SK-N-SH (cell line): ENCODE measurements around the gene FAM209B. TPM values are rescaled to one million over a fixed set of nuclear protein-coding genes. Genes with fewer than 3 reads are reported as not detected.

Experiments
- CTCF ChIA-PET: fragments of 300-600, 350-600 bp; formaldehyde crosslinking; extraction: SDS; loops from one replicate; lab custom pipeline; 2021; lab: Yijun Ruan, JAX
- POLR2A ChIA-PET: fragments of 350-600 bp; sonication (Branson Sonifier 250); formaldehyde crosslinking; extraction: SDS; loops from one replicate; lab custom pipeline; 2020; ENCODE audit warnings: antibody characterized with exemption, inconsistent platforms; lab: Yijun Ruan, JAX
- DNase-seq: peaks from one replicate; pipeline ENCODE4 v3.0.0; 2012
- H2AFZ ChIP-seq: fragments of 200-600 bp; sonication (generic); 2 replicates; pipeline ENCODE4 v1.8.1; 2016; ENCODE audit warnings: antibody characterized with exemption, mild to moderate bottlenecking, low read depth
- H3F3A ChIP-seq: fragments of 200-600 bp; sonication (generic); replicated peaks from 2 replicates; pipeline ENCODE3; 2016; ENCODE audit warnings: antibody characterized with exemption, mild to moderate bottlenecking; ENCODE audit not compliant: insufficient read depth
- H3K27ac ChIP-seq, 2 experiments: fragments of 200-500 bp in 1 of 2; fragments of 200-600 bp in 1 of 2; sonication (Bioruptor generic) in 1 of 2; sonication (generic), shearing (Covaris generic) in 1 of 2; 2 replicates each; pipeline versions ENCODE4 v1.5.1 to v1.6.1; 2014 to 2016; ENCODE audit warnings: low read depth in 2 of 2, inconsistent platforms in 1 of 2, low read length in 1 of 2, mild to moderate bottlenecking in 1 of 2, mixed read lengths in 1 of 2
- H3K27me3 ChIP-seq: fragments of 200-600 bp; sonication (generic), shearing (Covaris generic); 2 replicates; pipeline ENCODE4 v1.6.1; 2016; ENCODE audit warnings: mixed run types; ENCODE audit not compliant: insufficient read depth
- H3K36me3 ChIP-seq, 2 experiments: fragments of 200-500 bp in 1 of 2; fragments of 200-600 bp in 1 of 2; sonication (Bioruptor generic) in 1 of 2; sonication (generic) in 1 of 2; replicated peaks in 1 of 2; 2 replicates each; pipeline versions ENCODE3 to v1.5.1; 2014 to 2016; ENCODE audit warnings: low read length in 1 of 2, mild to moderate bottlenecking in 1 of 2; ENCODE audit not compliant: insufficient read depth in 2 of 2, control insufficient read depth in 1 of 2
- H3K4me1 ChIP-seq, 2 experiments: fragments of 200-500 bp in 1 of 2; fragments of 200-600 bp in 1 of 2; sonication (Bioruptor generic) in 1 of 2; sonication (generic), shearing (Covaris generic) in 1 of 2; 2 replicates each; pipeline versions ENCODE4 v1.5.1 to v1.6.1; 2014 to 2016; ENCODE audit warnings: low read depth in 1 of 2, low read length in 1 of 2, mixed run types in 1 of 2; ENCODE audit not compliant: insufficient read depth in 2 of 2, control insufficient read depth in 1 of 2
- H3K4me2 ChIP-seq: fragments of 200-600 bp; sonication (generic), shearing (Covaris generic); 2 replicates; pipeline ENCODE4 v1.6.1; 2017; ENCODE audit warnings: mixed run types
- H3K4me3 ChIP-seq, 2 experiments: fragments of 200-500 bp in 1 of 2; fragments of 200-600 bp in 1 of 2; sonication (Bioruptor generic) in 1 of 2; sonication (generic), shearing (Covaris generic) in 1 of 2; 2 replicates each; pipeline versions ENCODE4 v1.5.1 to v1.8.1; 2014 to 2016; ENCODE audit warnings: low read depth in 2 of 2, inconsistent platforms in 1 of 2, low read length in 1 of 2, mild to moderate bottlenecking in 1 of 2, mixed read lengths in 1 of 2, moderate library complexity in 1 of 2
- H3K79me2 ChIP-seq: fragments of 200-600 bp; sonication (generic); 2 replicates; pipeline ENCODE4 v1.8.1; 2017; ENCODE audit warnings: mild to moderate bottlenecking; ENCODE audit not compliant: insufficient read depth
- H3K9ac ChIP-seq: fragments of 200-600 bp; sonication (generic); 2 replicates; pipeline ENCODE4 v1.6.1; 2017; ENCODE audit warnings: mixed run types
- H3K9me2 ChIP-seq: fragments of 200-600 bp; sonication (generic); 2 replicates; pipeline ENCODE4 v1.6.1; 2017; ENCODE audit warnings: mixed run types
- H3K9me3 ChIP-seq: fragments of 200-600 bp; sonication (generic); 2 replicates; pipeline ENCODE4 v1.6.1; 2017; ENCODE audit warnings: mixed run types, mild to moderate bottlenecking, moderate library complexity
- H4K20me1 ChIP-seq: fragments of 200-600 bp; sonication (generic); 2 replicates; pipeline ENCODE4 v1.6.1; 2017; ENCODE audit warnings: mild to moderate bottlenecking, mixed run types; ENCODE audit not compliant: insufficient read depth
- CHD2 ChIP-seq: fragments of 150-350 bp; IDR thresholded peaks from 2 replicates; pipeline ENCODE4 v1.6.1; 2018; ENCODE audit warnings: low read length; ENCODE audit not compliant: partially characterized antibody
- CTCF ChIP-seq: fragments of 200-600 bp; sonication (generic); IDR thresholded peaks from 2 replicates; pipeline ENCODE4 v1.6.1; 2017; ENCODE audit warnings: antibody characterized with exemption, mild to moderate bottlenecking, moderate library complexity
- EZH2phosphoT487 ChIP-seq: fragments of 200-600 bp; sonication (generic); IDR thresholded peaks from 2 replicates; pipeline ENCODE4 v1.6.1; 2017; ENCODE audit warnings: low read depth, mixed run types, mild to moderate bottlenecking, antibody characterized with exemption, moderate library complexity, borderline replicate concordance
- GABPA ChIP-seq: IDR thresholded peaks from 2 replicates; pipeline ENCODE4 v1.4.0; 2012; ENCODE audit warnings: low read depth, mild to moderate bottlenecking
- GATA2 ChIP-seq: sonication (generic); formaldehyde crosslinking; IDR thresholded peaks from 2 replicates; pipeline ENCODE4 v1.5.0; 2020; ENCODE audit warnings: mild to moderate bottlenecking, missing genetic modification reagents
- JUND ChIP-seq: IDR thresholded peaks from 2 replicates; pipeline ENCODE4 v1.4.0; 2012
- MAX ChIP-seq: IDR thresholded peaks from 2 replicates; pipeline ENCODE4 v1.4.0; 2012; ENCODE audit warnings: low read depth
- MEF2A ChIP-seq: IDR thresholded peaks from 2 replicates; pipeline ENCODE4 v1.4.0; 2012; ENCODE audit warnings: low read depth, borderline replicate concordance
- NFIC ChIP-seq: IDR thresholded peaks from 2 replicates; pipeline ENCODE4 v1.4.0; 2012; ENCODE audit warnings: borderline replicate concordance
- PBX3 ChIP-seq: IDR thresholded peaks from 2 replicates; pipeline ENCODE4; 2012
- POLR2AphosphoS5 ChIP-seq: IDR thresholded peaks from 2 replicates; pipeline ENCODE4 v1.6.1; 2012; ENCODE audit warnings: low read depth, low read length
- RAD21 ChIP-seq: IDR thresholded peaks from 2 replicates; pipeline ENCODE4 v1.6.1; 2012; ENCODE audit warnings: mild to moderate bottlenecking, low read length
- RCOR1 ChIP-seq: fragments of 150-350 bp; IDR thresholded peaks from 2 replicates; pipeline ENCODE4 v1.6.1; 2017; ENCODE audit warnings: antibody characterized with exemption, low read length
- REST ChIP-seq: IDR thresholded peaks from 2 replicates; pipeline ENCODE4 v1.6.1; 2012; ENCODE audit warnings: mild to moderate bottlenecking, low read depth, low read length, moderate library complexity
- RFX5 ChIP-seq: IDR thresholded peaks from 2 replicates; pipeline ENCODE4 v1.6.1; 2012; ENCODE audit warnings: mild to moderate bottlenecking, improper control_type of control experiment, low read length
- RXRA ChIP-seq: IDR thresholded peaks from 2 replicates; pipeline ENCODE4 v1.4.0; 2012; ENCODE audit warnings: low read depth, mild to moderate bottlenecking, borderline replicate concordance
- SMC3 ChIP-seq: IDR thresholded peaks from 2 replicates; pipeline ENCODE4 v1.6.1; 2012; ENCODE audit warnings: low read depth, low read length, improper control_type of control experiment
- TEAD4 ChIP-seq: IDR thresholded peaks from 2 replicates; pipeline ENCODE4 v1.4.0; 2012; ENCODE audit warnings: mild to moderate bottlenecking, borderline replicate concordance; ENCODE audit not compliant: insufficient read depth
- USF2 ChIP-seq: fragments of 150-350 bp; IDR thresholded peaks from 2 replicates; pipeline ENCODE4 v1.6.1; 2017; ENCODE audit warnings: antibody characterized with exemption, low read length, low read depth, borderline replicate concordance
- ZBTB33 ChIP-seq: IDR thresholded peaks from 2 replicates; pipeline ENCODE4 v1.4.0; 2012; ENCODE audit warnings: low read depth, borderline replicate concordance
- WGBS: methylation state at CpG from one replicate; pipeline ENCODE4 v1.1.6; 2017; ENCODE audit warnings: low lambda C conversion rate; 5-methylcytosine and 5-hydroxymethylcytosine counted together
- polyA plus RNA-seq, 3 experiments: library from polyadenylated mRNA; depleted of rRNA; stranded (reverse); fragments of >200 nt; gene quantifications; 2 replicates each; pipeline ENCODE4 v1.2.3, GENCODE V29; 2012

Gene FAM209B
- polyA plus RNA-seq, 1 of the 3 experiments (the other 2 are of a cell fraction) = not detected

GRCh38 chr20:56506103-56506502, 26.9 kb upstream of the FAM209B start:
- TF ChIP-seq MEF2A (no peak), EZH2phosphoT487 (no peak), USF2 (no peak), RAD21 (no peak), POLR2AphosphoS5 (no peak), RFX5 (no peak), JUND (no peak), NFIC (no peak), TEAD4 (no peak), CHD2 (no peak), GATA2 (CRISPR knock-in tag) (no peak), CTCF (no peak), GABPA (no peak), MAX (no peak)

GRCh38 chr20:56511926-56512325, 21.1 kb upstream of the FAM209B start:
- H3F3A ChIP-seq = no peaks in the 10 kb centered on the region
- no peak overlapping the region for H2AFZ ChIP-seq
- WGBS = 98% methylated on average over 10 of the region's 10 CpGs
- peaks cover 12% of the 10 kb centered on the region; the same call in 1 of the 2 replicates for H3K79me2 ChIP-seq
- peaks cover 14 to 31% of the 10 kb centered on the region in 2 experiments for H3K36me3 ChIP-seq
- POLR2A ChIA-PET = no interaction called here
- CTCF ChIA-PET = no interaction called here
- H3K9ac ChIP-seq = no peak overlapping the region
- no peaks in the 10 kb centered on the region for H4K20me1 ChIP-seq
- H3K4me2 ChIP-seq = no peak overlapping the region
- no peak overlapping the region for H3K27ac ChIP-seq
- H3K4me1 ChIP-seq = no peaks in the 10 kb centered on the region
- no peak overlapping the region for H3K4me3 ChIP-seq
- H3K9me2 ChIP-seq = no peaks in the 10 kb centered on the region
- H3K27me3 ChIP-seq = no peaks in the 10 kb centered on the region
- no peaks in the 10 kb centered on the region for H3K9me3 ChIP-seq
- DNase-seq = no peak
- no peak for TF ChIP-seq PBX3
- no peak for TF ChIP-seq RCOR1
- no peak for TF ChIP-seq REST
- no peak for TF ChIP-seq SMC3
- no peak for TF ChIP-seq TEAD4
- TF ChIP-seq NFIC = no peak
- no peak for TF ChIP-seq ZBTB33
- no peak for TF ChIP-seq RFX5
- TF ChIP-seq RXRA = no peak

More at GRCh38 chr20:56506103-56506502, 26.9 kb upstream of the FAM209B start:
- ChIA-PET POLR2A (no interaction called here), CTCF (interaction anchor here (1.3 kb wide), 1 partner anchor 8 kb away, joined by 4 read pairs; no protein-coding TSS in a partner anchor)
- no peaks in the 10 kb centered on the region for H3K27me3 ChIP-seq
- H3K36me3 ChIP-seq = peaks cover 10 to 22% of the 10 kb centered on the region in 2 experiments
- H3K4me1 ChIP-seq = no peaks in the 10 kb centered on the region
- H3K4me2 ChIP-seq = no peak overlapping the region
- H3F3A ChIP-seq = no peaks in the 10 kb centered on the region
- no peak overlapping the region for H3K9ac ChIP-seq
- H3K79me2 ChIP-seq = peaks cover 23% of the 10 kb centered on the region
- H3K9me2 ChIP-seq = no peaks in the 10 kb centered on the region
- H3K4me3 ChIP-seq = no peak overlapping the region
- H2AFZ ChIP-seq = no peak overlapping the region
- H3K27ac ChIP-seq = no peak overlapping the region
- WGBS = 67% methylated on average over 3 of the region's 3 CpGs
- no peaks in the 10 kb centered on the region for H3K9me3 ChIP-seq
- no peak for DNase-seq
- no peaks in the 10 kb centered on the region for H4K20me1 ChIP-seq
